GM12878 (cell line): Measurements from ENCODE around the gene TMEM217. TPM values are rescaled to one million over a fixed set of nuclear protein-coding genes. Genes with fewer than 3 reads are reported as not detected.

Experiments
- BMI1 ChIP-seq: fragments of 450-650 bp; IDR thresholded peaks from 2 replicates; pipeline ENCODE4 v1.6.1; 2016; ENCODE audit warnings: mild to moderate bottlenecking, moderate library complexity, borderline replicate concordance
- MTA3 ChIP-seq: IDR thresholded peaks from 2 replicates; pipeline ENCODE4 v1.6.1; 2012; ENCODE audit warnings: low read length, inconsistent platforms, borderline replicate concordance
- NFYB ChIP-seq: IDR thresholded peaks from 2 replicates; pipeline ENCODE4 v1.6.1; 2011; ENCODE audit warnings: low read depth, mild to moderate bottlenecking, low read length, improper control_type of control experiment, moderate library complexity; ENCODE audit not compliant: insufficient read depth
- NR2C1 ChIP-seq: fragments of 450-650 bp; IDR thresholded peaks from 2 replicates; pipeline ENCODE4 v1.6.1; 2017; ENCODE audit warnings: antibody characterized with exemption, mild to moderate bottlenecking, moderate library complexity
- STAT1 ChIP-seq: fragments of 450-650 bp; conservative IDR thresholded peaks from 2 replicates; pipeline ENCODE4 v1.6.1; 2014; ENCODE audit warnings: antibody characterized with exemption, mild to moderate bottlenecking
- TBL1XR1 ChIP-seq: IDR thresholded peaks from 2 replicates; pipeline ENCODE4 v1.6.1; 2012; ENCODE audit warnings: low read depth, low read length, improper control_type of control experiment
- YY1 ChIP-seq: IDR thresholded peaks from 2 replicates; pipeline ENCODE4 v1.6.1; 2011; ENCODE audit warnings: low read depth, mild to moderate bottlenecking, low read length
- polyA plus RNA-seq, 11 experiments: library from polyadenylated mRNA; depleted of rRNA in 4 of 11; unstranded in 6 of 11; stranded (reverse) in 5 of 11; fragments of >200 nt; fragmentation: Nextera tagmentation in 4 of 11; fragmentation: Illumina TruSeq in 1 of 11; extraction: Ambion mirVana in 4 of 11; extraction: Trizol in 1 of 11; gene quantifications; 1 replicate in 1 of 11; 2 replicates in 10 of 11; pipeline versions ENCODE4 v1.2.1 to v1.2.3, GENCODE V29; 2011 to 2016; ENCODE audit warnings: inconsistent platforms in 2 of 11, missing spikeins in 2 of 11, low read depth in 1 of 11
- total RNA-seq, 4 experiments: library from RNA; depleted of rRNA in 3 of 4; stranded (reverse); fragments of >200 nt in 3 of 4; fragmentation: Illumina TruSeq in 1 of 4; extraction: Trizol in 1 of 4; gene quantifications; 2 replicates each; pipeline versions ENCODE4 v1.2.1 to v1.2.3, GENCODE V29; 2013 to 2021
- TF ChIP-seq, protein P1 (sequence below), 3 experiments: IDR thresholded peaks in 2 of 3; conservative IDR thresholded peaks in 1 of 3; 2 replicates each; pipeline ENCODE4 v1.5.1; 2011; ENCODE audit warnings: low read depth in 3 of 3, low read length in 3 of 3, mild to moderate bottlenecking in 3 of 3, control low read depth in 2 of 3, moderate library complexity in 2 of 3, inconsistent platforms in 1 of 3, mixed read lengths in 1 of 3; ENCODE audit not compliant: control insufficient read depth in 2 of 3, insufficient read depth in 1 of 3; ENCODE audit errors: extremely low read depth in 1 of 3
- TF ChIP-seq, protein P2 (sequence below): IDR thresholded peaks from 2 replicates; pipeline ENCODE4 v1.6.1; 2011; ENCODE audit warnings: borderline replicate concordance, low read depth, mild to moderate bottlenecking, moderate library complexity, mixed read lengths, low read length; ENCODE audit not compliant: insufficient read depth; ENCODE audit errors: extremely low read length
- TF ChIP-seq, protein P3 (sequence below): IDR thresholded peaks from 2 replicates; pipeline ENCODE4 v1.6.1; 2012; ENCODE audit warnings: low read length, inconsistent platforms
- TF ChIP-seq, protein P4 (sequence below): fragments of 450-650 bp; IDR thresholded peaks from 2 replicates; pipeline ENCODE4 v1.6.1; 2017; ENCODE audit warnings: mild to moderate bottlenecking, moderate library complexity
- TF ChIP-seq, protein P5 (sequence below): fragments of 450-650 bp; IDR thresholded peaks from 2 replicates; pipeline ENCODE4 v1.6.1; 2017; ENCODE audit warnings: mild to moderate bottlenecking, moderate library complexity
- TF ChIP-seq, protein P6 (sequence below): fragments of 450-650 bp; IDR thresholded peaks from 2 replicates; pipeline ENCODE4 v1.6.1; 2014; ENCODE audit warnings: mild to moderate bottlenecking

Gene TMEM217
- total and polyA plus RNA-seq, 10 of the 15 experiments (the other 5 are each of a cell fraction or from before 2014, with no cell fraction given) = 1.3 to 4.5 (median 2.3) TPM

DNA sequence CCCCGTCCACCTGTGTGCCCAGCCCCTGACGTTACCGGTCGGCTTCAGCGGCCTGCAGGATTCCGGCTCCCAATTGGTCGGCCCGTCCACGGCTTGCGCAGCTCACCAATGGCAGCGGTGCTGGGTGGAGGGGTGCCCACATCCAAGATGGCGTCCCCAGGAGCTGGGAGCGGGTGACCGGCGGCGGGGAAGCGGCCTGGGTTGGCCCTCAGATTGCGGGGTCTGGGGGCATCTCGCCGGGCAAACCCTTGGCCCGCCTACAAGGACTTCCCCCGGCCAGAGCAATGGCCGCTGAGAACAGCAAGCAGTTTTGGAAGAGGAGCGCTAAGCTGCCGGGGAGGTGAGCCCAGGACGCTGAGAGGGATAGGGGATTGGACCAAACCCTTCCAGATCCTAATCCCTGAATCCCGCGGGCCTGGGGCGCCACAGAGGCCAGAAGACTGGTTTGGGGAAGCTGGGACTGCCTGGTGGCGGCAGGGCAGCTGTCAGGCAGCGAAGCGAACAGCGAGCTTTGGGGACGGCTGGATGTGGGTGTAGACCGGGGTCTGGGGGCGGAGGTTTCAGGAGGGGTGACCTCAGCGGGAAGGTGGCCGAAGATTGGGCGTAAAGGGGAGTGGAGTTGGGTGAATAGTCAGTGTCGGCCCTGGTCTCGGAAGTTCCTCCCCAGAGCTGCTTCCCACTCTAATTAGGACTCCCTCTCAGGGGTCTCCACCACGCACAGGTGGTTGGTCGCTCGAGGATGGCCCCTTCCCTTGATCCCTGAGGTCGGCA, at the start of gene TMEM217, which contains the start of gene TBC1D22B (continued):
- TF ChIP-seq, protein P1, sequence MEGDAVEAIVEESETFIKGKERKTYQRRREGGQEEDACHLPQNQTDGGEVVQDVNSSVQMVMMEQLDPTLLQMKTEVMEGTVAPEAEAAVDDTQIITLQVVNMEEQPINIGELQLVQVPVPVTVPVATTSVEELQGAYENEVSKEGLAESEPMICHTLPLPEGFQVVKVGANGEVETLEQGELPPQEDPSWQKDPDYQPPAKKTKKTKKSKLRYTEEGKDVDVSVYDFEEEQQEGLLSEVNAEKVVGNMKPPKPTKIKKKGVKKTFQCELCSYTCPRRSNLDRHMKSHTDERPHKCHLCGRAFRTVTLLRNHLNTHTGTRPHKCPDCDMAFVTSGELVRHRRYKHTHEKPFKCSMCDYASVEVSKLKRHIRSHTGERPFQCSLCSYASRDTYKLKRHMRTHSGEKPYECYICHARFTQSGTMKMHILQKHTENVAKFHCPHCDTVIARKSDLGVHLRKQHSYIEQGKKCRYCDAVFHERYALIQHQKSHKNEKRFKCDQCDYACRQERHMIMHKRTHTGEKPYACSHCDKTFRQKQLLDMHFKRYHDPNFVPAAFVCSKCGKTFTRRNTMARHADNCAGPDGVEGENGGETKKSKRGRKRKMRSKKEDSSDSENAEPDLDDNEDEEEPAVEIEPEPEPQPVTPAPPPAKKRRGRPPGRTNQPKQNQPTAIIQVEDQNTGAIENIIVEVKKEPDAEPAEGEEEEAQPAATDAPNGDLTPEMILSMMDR (IDR thresholded peaks at IDR 0.05 in 2 of 3, conservative IDR thresholded peaks at IDR 0.05 in 1 of 3; ENCODE audit: control insufficient read depth in 2 of 3, extremely low read depth in 1 of 3, insufficient read depth in 1 of 3, low read depth in 3 of 3, low read length in 3 of 3) = no peak
- peak; percentile 99 for TF ChIP-seq YY1
- TF ChIP-seq, protein P2, sequence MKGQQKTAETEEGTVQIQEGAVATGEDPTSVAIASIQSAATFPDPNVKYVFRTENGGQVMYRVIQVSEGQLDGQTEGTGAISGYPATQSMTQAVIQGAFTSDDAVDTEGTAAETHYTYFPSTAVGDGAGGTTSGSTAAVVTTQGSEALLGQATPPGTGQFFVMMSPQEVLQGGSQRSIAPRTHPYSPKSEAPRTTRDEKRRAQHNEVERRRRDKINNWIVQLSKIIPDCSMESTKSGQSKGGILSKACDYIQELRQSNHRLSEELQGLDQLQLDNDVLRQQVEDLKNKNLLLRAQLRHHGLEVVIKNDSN = no peak
- TF ChIP-seq, protein P3, sequence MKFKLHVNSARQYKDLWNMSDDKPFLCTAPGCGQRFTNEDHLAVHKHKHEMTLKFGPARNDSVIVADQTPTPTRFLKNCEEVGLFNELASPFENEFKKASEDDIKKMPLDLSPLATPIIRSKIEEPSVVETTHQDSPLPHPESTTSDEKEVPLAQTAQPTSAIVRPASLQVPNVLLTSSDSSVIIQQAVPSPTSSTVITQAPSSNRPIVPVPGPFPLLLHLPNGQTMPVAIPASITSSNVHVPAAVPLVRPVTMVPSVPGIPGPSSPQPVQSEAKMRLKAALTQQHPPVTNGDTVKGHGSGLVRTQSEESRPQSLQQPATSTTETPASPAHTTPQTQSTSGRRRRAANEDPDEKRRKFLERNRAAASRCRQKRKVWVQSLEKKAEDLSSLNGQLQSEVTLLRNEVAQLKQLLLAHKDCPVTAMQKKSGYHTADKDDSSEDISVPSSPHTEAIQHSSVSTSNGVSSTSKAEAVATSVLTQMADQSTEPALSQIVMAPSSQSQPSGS = no peak
- peak; percentile 59; the same call in 1 of the 2 replicates for TF ChIP-seq NR2C1
- TF ChIP-seq, protein P4, sequence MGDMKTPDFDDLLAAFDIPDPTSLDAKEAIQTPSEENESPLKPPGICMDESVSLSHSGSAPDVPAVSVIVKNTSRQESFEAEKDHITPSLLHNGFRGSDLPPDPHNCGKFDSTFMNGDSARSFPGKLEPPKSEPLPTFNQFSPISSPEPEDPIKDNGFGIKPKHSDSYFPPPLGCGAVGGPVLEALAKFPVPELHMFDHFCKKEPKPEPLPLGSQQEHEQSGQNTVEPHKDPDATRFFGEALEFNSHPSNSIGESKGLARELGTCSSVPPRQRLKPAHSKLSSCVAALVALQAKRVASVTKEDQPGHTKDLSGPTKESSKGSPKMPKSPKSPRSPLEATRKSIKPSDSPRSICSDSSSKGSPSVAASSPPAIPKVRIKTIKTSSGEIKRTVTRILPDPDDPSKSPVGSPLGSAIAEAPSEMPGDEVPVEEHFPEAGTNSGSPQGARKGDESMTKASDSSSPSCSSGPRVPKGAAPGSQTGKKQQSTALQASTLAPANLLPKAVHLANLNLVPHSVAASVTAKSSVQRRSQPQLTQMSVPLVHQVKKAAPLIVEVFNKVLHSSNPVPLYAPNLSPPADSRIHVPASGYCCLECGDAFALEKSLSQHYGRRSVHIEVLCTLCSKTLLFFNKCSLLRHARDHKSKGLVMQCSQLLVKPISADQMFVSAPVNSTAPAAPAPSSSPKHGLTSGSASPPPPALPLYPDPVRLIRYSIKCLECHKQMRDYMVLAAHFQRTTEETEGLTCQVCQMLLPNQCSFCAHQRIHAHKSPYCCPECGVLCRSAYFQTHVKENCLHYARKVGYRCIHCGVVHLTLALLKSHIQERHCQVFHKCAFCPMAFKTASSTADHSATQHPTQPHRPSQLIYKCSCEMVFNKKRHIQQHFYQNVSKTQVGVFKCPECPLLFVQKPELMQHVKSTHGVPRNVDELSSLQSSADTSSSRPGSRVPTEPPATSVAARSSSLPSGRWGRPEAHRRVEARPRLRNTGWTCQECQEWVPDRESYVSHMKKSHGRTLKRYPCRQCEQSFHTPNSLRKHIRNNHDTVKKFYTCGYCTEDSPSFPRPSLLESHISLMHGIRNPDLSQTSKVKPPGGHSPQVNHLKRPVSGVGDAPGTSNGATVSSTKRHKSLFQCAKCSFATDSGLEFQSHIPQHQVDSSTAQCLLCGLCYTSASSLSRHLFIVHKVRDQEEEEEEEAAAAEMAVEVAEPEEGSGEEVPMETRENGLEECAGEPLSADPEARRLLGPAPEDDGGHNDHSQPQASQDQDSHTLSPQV = no peak
- no peak for TF ChIP-seq MTA3
- 0 out of 2 replicates have a peak, but pooled peaks have one; percentile 38 for TF ChIP-seq TBL1XR1
- no peak for TF ChIP-seq STAT1
- TF ChIP-seq, protein P5, sequence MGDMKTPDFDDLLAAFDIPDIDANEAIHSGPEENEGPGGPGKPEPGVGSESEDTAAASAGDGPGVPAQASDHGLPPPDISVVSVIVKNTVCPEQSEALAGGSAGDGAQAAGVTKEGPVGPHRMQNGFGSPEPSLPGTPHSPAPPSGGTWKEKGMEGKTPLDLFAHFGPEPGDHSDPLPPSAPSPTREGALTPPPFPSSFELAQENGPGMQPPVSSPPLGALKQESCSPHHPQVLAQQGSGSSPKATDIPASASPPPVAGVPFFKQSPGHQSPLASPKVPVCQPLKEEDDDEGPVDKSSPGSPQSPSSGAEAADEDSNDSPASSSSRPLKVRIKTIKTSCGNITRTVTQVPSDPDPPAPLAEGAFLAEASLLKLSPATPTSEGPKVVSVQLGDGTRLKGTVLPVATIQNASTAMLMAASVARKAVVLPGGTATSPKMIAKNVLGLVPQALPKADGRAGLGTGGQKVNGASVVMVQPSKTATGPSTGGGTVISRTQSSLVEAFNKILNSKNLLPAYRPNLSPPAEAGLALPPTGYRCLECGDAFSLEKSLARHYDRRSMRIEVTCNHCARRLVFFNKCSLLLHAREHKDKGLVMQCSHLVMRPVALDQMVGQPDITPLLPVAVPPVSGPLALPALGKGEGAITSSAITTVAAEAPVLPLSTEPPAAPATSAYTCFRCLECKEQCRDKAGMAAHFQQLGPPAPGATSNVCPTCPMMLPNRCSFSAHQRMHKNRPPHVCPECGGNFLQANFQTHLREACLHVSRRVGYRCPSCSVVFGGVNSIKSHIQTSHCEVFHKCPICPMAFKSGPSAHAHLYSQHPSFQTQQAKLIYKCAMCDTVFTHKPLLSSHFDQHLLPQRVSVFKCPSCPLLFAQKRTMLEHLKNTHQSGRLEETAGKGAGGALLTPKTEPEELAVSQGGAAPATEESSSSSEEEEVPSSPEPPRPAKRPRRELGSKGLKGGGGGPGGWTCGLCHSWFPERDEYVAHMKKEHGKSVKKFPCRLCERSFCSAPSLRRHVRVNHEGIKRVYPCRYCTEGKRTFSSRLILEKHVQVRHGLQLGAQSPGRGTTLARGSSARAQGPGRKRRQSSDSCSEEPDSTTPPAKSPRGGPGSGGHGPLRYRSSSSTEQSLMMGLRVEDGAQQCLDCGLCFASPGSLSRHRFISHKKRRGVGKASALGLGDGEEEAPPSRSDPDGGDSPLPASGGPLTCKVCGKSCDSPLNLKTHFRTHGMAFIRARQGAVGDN = no peak
- TF ChIP-seq BMI1 = no peak
- TF ChIP-seq, protein P6, sequence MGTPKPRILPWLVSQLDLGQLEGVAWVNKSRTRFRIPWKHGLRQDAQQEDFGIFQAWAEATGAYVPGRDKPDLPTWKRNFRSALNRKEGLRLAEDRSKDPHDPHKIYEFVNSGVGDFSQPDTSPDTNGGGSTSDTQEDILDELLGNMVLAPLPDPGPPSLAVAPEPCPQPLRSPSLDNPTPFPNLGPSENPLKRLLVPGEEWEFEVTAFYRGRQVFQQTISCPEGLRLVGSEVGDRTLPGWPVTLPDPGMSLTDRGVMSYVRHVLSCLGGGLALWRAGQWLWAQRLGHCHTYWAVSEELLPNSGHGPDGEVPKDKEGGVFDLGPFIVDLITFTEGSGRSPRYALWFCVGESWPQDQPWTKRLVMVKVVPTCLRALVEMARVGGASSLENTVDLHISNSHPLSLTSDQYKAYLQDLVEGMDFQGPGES = peak; percentile 76
- TF ChIP-seq NFYB = peak; percentile 90
